ENCODE data around the gene ELOA. TPM values are rescaled to one million over a fixed set of nuclear protein-coding genes. Genes with fewer than 3 reads are reported as not detected.

The ELOA gene
- total and polyA plus RNA-seq, 2 of the 13 experiments (the other 11 are each of a cell fraction or from before 2014, with no cell fraction given): 14.2 to 28.5 TPM

DNA sequence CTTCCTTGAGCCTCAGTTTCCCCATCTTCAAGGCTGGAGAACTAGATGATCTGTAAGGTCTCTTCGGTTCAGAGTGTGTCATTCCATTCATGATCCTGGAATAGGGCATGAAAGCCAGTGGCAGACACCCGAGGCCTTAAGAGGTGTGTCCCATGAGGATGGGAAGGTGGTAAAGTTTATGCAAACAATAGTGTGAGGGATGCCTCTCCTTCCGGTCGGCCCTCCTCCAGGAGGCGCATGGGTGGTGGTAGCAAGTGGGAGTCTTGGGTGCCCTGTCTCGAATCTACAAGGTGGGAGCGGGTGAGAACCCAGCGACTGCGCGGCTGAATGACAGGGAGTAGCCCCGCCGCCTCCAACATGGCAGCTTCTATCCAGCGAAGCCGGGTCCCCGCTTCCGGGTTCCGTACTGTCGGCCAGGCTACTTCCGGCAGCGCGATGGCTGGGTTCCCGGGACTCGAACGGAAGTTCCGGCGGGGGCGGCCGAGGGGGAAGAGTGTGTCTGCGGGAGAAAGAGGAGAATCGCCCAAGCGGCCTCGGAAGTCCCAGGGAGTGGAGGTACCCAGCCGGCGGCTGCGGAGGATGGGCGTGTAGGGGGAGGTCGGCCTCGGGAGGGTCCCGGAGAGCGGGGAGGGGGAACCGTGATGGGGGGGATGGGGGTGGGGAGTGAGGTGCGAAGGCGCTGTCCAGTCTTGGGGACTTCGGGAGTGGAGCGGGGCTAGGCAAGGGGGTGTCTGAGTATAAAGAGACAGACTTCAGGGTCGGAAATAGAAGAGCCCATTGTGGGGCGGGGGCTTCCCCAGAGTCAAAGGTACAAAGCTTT is 47.6 kb downstream of the ELOA start, which contains the start of gene LYPLA2 (continued):
- TF ChIP-seq, protein P1, sequence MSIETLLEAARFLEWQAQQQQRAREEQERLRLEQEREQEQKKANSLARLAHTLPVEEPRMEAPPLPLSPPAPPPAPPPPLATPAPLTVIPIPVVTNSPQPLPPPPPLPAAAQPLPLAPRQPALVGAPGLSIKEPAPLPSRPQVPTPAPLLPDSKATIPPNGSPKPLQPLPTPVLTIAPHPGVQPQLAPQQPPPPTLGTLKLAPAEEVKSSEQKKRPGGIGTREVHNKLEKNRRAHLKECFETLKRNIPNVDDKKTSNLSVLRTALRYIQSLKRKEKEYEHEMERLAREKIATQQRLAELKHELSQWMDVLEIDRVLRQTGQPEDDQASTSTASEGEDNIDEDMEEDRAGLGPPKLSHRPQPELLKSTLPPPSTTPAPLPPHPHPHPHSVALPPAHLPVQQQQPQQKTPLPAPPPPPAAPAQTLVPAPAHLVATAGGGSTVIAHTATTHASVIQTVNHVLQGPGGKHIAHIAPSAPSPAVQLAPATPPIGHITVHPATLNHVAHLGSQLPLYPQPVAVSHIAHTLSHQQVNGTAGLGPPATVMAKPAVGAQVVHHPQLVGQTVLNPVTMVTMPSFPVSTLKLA (IDR thresholded peaks at IDR 0.05): no peak
- TF ChIP-seq FOSL2 (CRISPR knock-in tag; IDR thresholded peaks at IDR 0.05): 0 out of 2 replicates have a peak, but pooled peaks have one; percentile 28
- TF ChIP-seq, protein P2, sequence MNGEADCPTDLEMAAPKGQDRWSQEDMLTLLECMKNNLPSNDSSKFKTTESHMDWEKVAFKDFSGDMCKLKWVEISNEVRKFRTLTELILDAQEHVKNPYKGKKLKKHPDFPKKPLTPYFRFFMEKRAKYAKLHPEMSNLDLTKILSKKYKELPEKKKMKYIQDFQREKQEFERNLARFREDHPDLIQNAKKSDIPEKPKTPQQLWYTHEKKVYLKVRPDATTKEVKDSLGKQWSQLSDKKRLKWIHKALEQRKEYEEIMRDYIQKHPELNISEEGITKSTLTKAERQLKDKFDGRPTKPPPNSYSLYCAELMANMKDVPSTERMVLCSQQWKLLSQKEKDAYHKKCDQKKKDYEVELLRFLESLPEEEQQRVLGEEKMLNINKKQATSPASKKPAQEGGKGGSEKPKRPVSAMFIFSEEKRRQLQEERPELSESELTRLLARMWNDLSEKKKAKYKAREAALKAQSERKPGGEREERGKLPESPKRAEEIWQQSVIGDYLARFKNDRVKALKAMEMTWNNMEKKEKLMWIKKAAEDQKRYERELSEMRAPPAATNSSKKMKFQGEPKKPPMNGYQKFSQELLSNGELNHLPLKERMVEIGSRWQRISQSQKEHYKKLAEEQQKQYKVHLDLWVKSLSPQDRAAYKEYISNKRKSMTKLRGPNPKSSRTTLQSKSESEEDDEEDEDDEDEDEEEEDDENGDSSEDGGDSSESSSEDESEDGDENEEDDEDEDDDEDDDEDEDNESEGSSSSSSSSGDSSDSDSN (CRISPR knock-in tag; IDR thresholded peaks at IDR 0.05): peak; percentile 59
- no peak for TF ChIP-seq HES4 (CRISPR knock-in tag; IDR thresholded peaks at IDR 0.05; ENCODE audit: borderline replicate concordance)
- TF ChIP-seq ZNF7 (CRISPR knock-in tag; IDR thresholded peaks at IDR 0.05): no peak
- TF ChIP-seq WIZ (CRISPR knock-in tag; IDR thresholded peaks at IDR 0.05): no peak
- TF ChIP-seq CC2D1A (CRISPR knock-in tag; IDR thresholded peaks at IDR 0.05): no peak
- TF ChIP-seq, protein P3, sequence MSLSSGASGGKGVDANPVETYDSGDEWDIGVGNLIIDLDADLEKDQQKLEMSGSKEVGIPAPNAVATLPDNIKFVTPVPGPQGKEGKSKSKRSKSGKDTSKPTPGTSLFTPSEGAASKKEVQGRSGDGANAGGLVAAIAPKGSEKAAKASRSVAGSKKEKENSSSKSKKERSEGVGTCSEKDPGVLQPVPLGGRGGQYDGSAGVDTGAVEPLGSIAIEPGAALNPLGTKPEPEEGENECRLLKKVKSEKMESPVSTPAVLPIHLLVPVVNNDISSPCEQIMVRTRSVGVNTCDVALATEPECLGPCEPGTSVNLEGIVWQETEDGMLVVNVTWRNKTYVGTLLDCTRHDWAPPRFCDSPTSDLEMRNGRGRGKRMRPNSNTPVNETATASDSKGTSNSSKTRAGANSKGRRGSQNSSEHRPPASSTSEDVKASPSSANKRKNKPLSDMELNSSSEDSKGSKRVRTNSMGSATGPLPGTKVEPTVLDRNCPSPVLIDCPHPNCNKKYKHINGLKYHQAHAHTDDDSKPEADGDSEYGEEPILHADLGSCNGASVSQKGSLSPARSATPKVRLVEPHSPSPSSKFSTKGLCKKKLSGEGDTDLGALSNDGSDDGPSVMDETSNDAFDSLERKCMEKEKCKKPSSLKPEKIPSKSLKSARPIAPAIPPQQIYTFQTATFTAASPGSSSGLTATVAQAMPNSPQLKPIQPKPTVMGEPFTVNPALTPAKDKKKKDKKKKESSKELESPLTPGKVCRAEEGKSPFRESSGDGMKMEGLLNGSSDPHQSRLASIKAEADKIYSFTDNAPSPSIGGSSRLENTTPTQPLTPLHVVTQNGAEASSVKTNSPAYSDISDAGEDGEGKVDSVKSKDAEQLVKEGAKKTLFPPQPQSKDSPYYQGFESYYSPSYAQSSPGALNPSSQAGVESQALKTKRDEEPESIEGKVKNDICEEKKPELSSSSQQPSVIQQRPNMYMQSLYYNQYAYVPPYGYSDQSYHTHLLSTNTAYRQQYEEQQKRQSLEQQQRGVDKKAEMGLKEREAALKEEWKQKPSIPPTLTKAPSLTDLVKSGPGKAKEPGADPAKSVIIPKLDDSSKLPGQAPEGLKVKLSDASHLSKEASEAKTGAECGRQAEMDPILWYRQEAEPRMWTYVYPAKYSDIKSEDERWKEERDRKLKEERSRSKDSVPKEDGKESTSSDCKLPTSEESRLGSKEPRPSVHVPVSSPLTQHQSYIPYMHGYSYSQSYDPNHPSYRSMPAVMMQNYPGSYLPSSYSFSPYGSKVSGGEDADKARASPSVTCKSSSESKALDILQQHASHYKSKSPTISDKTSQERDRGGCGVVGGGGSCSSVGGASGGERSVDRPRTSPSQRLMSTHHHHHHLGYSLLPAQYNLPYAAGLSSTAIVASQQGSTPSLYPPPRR (CRISPR knock-in tag; IDR thresholded peaks at IDR 0.05; ENCODE audit: borderline replicate concordance): no peak
- no peak for TF ChIP-seq ZNF883 (CRISPR knock-in tag; IDR thresholded peaks at IDR 0.05; ENCODE audit: not compliant biosample characterization)
- 0 out of 2 replicates have a peak, but pooled peaks have one; percentile 41 for TF ChIP-seq NCOA2 (CRISPR knock-in tag; IDR thresholded peaks at IDR 0.05)
- TF ChIP-seq, protein P4, sequence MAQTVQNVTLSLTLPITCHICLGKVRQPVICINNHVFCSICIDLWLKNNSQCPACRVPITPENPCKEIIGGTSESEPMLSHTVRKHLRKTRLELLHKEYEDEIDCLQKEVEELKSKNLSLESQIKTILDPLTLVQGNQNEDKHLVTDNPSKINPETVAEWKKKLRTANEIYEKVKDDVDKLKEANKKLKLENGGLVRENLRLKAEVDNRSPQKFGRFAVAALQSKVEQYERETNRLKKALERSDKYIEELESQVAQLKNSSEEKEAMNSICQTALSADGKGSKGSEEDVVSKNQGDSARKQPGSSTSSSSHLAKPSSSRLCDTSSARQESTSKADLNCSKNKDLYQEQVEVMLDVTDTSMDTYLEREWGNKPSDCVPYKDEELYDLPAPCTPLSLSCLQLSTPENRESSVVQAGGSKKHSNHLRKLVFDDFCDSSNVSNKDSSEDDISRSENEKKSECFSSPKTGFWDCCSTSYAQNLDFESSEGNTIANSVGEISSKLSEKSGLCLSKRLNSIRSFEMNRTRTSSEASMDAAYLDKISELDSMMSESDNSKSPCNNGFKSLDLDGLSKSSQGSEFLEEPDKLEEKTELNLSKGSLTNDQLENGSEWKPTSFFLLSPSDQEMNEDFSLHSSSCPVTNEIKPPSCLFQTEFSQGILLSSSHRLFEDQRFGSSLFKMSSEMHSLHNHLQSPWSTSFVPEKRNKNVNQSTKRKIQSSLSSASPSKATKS (CRISPR knock-in tag; IDR thresholded peaks at IDR 0.05): no peak
- TF ChIP-seq CREB1 (IDR thresholded peaks at IDR 0.05): peak; percentile 22; the same call in 1 of the 2 replicates
- TF ChIP-seq CREB1 (CRISPR knock-in tag; IDR thresholded peaks at IDR 0.05): peak; percentile 83
- TF ChIP-seq ZNF329 (CRISPR knock-in tag; IDR thresholded peaks at IDR 0.05; ENCODE audit: low read depth): no peak
- no peak for TF ChIP-seq SATB2 (CRISPR knock-in tag; IDR thresholded peaks at IDR 0.05)
- no peak for TF ChIP-seq SOX13 (IDR thresholded peaks at IDR 0.05)
- peak in 1 of 2 experiments; percentile 30; a peak in 1 of 4 replicates for TF ChIP-seq SOX13 (CRISPR knock-in tag; conservative IDR thresholded peaks at IDR 0.05 in 1 of 2, IDR thresholded peaks at IDR 0.05 in 1 of 2)
- TF ChIP-seq SRF (IDR thresholded peaks at IDR 0.05; ENCODE audit: low read depth, low read length): no peak
